Measurements from ENCODE around the gene REV3L. TPM values are rescaled to one million over a fixed set of nuclear protein-coding genes. Genes with fewer than 3 reads are reported as not detected.

Gene REV3L
- total RNA-seq, 1 donor from 2014 or later: 23.0 TPM

GRCh38 chr6:111524252-111524651 is 41.2 kb upstream of the REV3L start:
- no peak overlapping the region for H2AFZ ChIP-seq (ENCODE audit: low read depth, low read length)
- Mint-ChIP-seq H3K9me3 (ENCODE audit: unreplicated experiment) (peaks cover 2% of the 10 kb centered on the region), H3K4me3 (ENCODE audit: unreplicated experiment) (no peak overlapping the region), H3K27me3 (ENCODE audit: low read depth, unreplicated experiment) (no peaks in the 10 kb centered on the region), H3K4me1 (ENCODE audit: low read depth, unreplicated experiment) (peaks cover 17% of the 10 kb centered on the region), H3K36me3 (ENCODE audit: low read depth, unreplicated experiment) (peaks cover 6% of the 10 kb centered on the region), H3K27ac (ENCODE audit: unreplicated experiment) (no peak overlapping the region)
- no peak for TF ChIP-seq CTCF (IDR thresholded peaks at IDR 0.05; ENCODE audit: insufficient read depth, low read depth, low read length)
- no peak for TF ChIP-seq EZH2 (IDR thresholded peaks at IDR 0.05; ENCODE audit: insufficient read depth, low read length)
- H3K4me1 ChIP-seq (ENCODE audit: insufficient read depth, low read length): no peaks in the 10 kb centered on the region
- H3K36me3 ChIP-seq (ENCODE audit: insufficient read depth, low read length): no peaks in the 10 kb centered on the region
- FAIRE-seq: no peak
- no peak overlapping the region for H3K4me2 ChIP-seq (ENCODE audit: low read length)
- peaks cover 3% of the 10 kb centered on the region for H3K79me2 ChIP-seq (ENCODE audit: insufficient read depth, low read length)
- H3K27ac ChIP-seq (ENCODE audit: low read depth, low read length): no peak overlapping the region
- no peak for DNase-seq (ENCODE audit: low read depth)
- no peak overlapping the region for H3K4me3 ChIP-seq (ENCODE audit: insufficient read depth, low read depth, low read length)
- H3K9ac ChIP-seq (ENCODE audit: low read length): no peak overlapping the region
- H4K20me1 ChIP-seq (ENCODE audit: insufficient read depth, low read length): no peaks in the 10 kb centered on the region
- no peaks in the 10 kb centered on the region for H3K9me3 ChIP-seq (ENCODE audit: insufficient read depth, low read depth, low read length)
- no peaks in the 10 kb centered on the region for H3K27me3 ChIP-seq (ENCODE audit: insufficient read depth, low read length)

GRCh38 chr6:111523484-111524167 is 40.6 kb upstream of the REV3L start:
- peaks cover 17% of the 10 kb centered on the region for H3K4me1 Mint-ChIP-seq (ENCODE audit: low read depth, unreplicated experiment)
- no peak overlapping the region for H3K27ac Mint-ChIP-seq (ENCODE audit: unreplicated experiment)
- FAIRE-seq (no peak), DNase-seq (ENCODE audit: low read depth) (no peak)
- TF ChIP-seq CTCF (IDR thresholded peaks at IDR 0.05; ENCODE audit: insufficient read depth, low read depth, low read length) (no peak), EZH2 (IDR thresholded peaks at IDR 0.05; ENCODE audit: insufficient read depth, low read length) (no peak)
- H3K4me3 ChIP-seq (ENCODE audit: insufficient read depth, low read depth, low read length): no peak overlapping the region
- no peaks in the 10 kb centered on the region for H3K9me3 Mint-ChIP-seq (ENCODE audit: unreplicated experiment)
- no peaks in the 10 kb centered on the region for H4K20me1 ChIP-seq (ENCODE audit: insufficient read depth, low read length)
- no peak overlapping the region for H3K4me2 ChIP-seq (ENCODE audit: low read length)
- H3K27me3 ChIP-seq (ENCODE audit: insufficient read depth, low read length): no peaks in the 10 kb centered on the region
- H3K36me3 ChIP-seq (ENCODE audit: insufficient read depth, low read length): no peaks in the 10 kb centered on the region
- H3K9me3 ChIP-seq (ENCODE audit: insufficient read depth, low read depth, low read length): no peaks in the 10 kb centered on the region
- no peak overlapping the region for H3K27ac ChIP-seq (ENCODE audit: low read depth, low read length)
- H3K27me3 Mint-ChIP-seq (ENCODE audit: low read depth, unreplicated experiment): no peaks in the 10 kb centered on the region
- H3K9ac ChIP-seq (ENCODE audit: low read length): no peak overlapping the region
- no peak overlapping the region for H2AFZ ChIP-seq (ENCODE audit: low read depth, low read length)
- H3K4me3 Mint-ChIP-seq (ENCODE audit: unreplicated experiment): no peak overlapping the region
- H3K4me1 ChIP-seq (ENCODE audit: insufficient read depth, low read length): no peaks in the 10 kb centered on the region
- peaks cover 6% of the 10 kb centered on the region for H3K36me3 Mint-ChIP-seq (ENCODE audit: low read depth, unreplicated experiment)
- H3K79me2 ChIP-seq (ENCODE audit: insufficient read depth, low read length): peaks cover under 1% of the 10 kb centered on the region

- H3K9me3 Mint-ChIP-seq (ENCODE audit: unreplicated experiment): no peaks in the 10 kb centered on the region
- Histone ChIP-seq H3K4me1 (ENCODE audit: insufficient read depth, low read length) (no peaks in the 10 kb centered on the region), H3K79me2 (ENCODE audit: insufficient read depth, low read length) (no peaks in the 10 kb centered on the region), H3K4me2 (ENCODE audit: low read length) (no peak overlapping the region), H3K36me3 (ENCODE audit: insufficient read depth, low read length) (no peaks in the 10 kb centered on the region), H3K27ac (ENCODE audit: low read depth, low read length) (no peak overlapping the region), H3K9ac (ENCODE audit: low read length) (no peak overlapping the region), H4K20me1 (ENCODE audit: insufficient read depth, low read length) (no peaks in the 10 kb centered on the region), H2AFZ (ENCODE audit: low read depth, low read length) (no peak overlapping the region), H3K27me3 (ENCODE audit: insufficient read depth, low read length) (no peaks in the 10 kb centered on the region), H3K4me3 (ENCODE audit: insufficient read depth, low read depth, low read length) (no peak overlapping the region), H3K9me3 (ENCODE audit: insufficient read depth, low read depth, low read length) (no peaks in the 10 kb centered on the region)
- peaks cover 28% of the 10 kb centered on the region for H3K4me1 Mint-ChIP-seq (ENCODE audit: low read depth, unreplicated experiment)
- no peak for DNase-seq (ENCODE audit: low read depth)
- H3K36me3 Mint-ChIP-seq (ENCODE audit: low read depth, unreplicated experiment): peaks cover 6% of the 10 kb centered on the region
- no peak for FAIRE-seq
- H3K4me3 Mint-ChIP-seq (ENCODE audit: unreplicated experiment): no peak overlapping the region
- no peaks in the 10 kb centered on the region for H3K27me3 Mint-ChIP-seq (ENCODE audit: low read depth, unreplicated experiment)
- TF ChIP-seq EZH2 (IDR thresholded peaks at IDR 0.05; ENCODE audit: insufficient read depth, low read length) (no peak), CTCF (IDR thresholded peaks at IDR 0.05; ENCODE audit: insufficient read depth, low read depth, low read length) (no peak)
- no peak overlapping the region for H3K27ac Mint-ChIP-seq (ENCODE audit: unreplicated experiment)
Observed at GRCh38 chr6:111522393-111523020, 39.5 kb upstream of the REV3L start.
